CD14-positive monocyte (primary cell): Measurements from ENCODE around the gene LYL1. TPM values are rescaled to one million over a fixed set of nuclear protein-coding genes. Genes with fewer than 3 reads are reported as not detected.

Experiments
- DNase-seq, 3 donors: peaks; one replicate each; pipeline ENCODE4 v3.0.0-alpha.2; 2011 to 2022
- H2AFZ ChIP-seq: 2 replicates; pipeline ENCODE4 v1.6.0; 2012; ENCODE audit warnings: mild to moderate bottlenecking, low read depth, low read length, inconsistent platforms; ENCODE audit not compliant: insufficient read depth, poor library complexity, severe bottlenecking
- H3K27ac ChIP-seq, 2 donors: 1 replicate in 1 of 2; 2 replicates in 1 of 2; pipeline ENCODE4 v1.5.1; 2012 to 2013; ENCODE audit warnings: low read length in 2 of 2, control low read depth in 1 of 2, inconsistent platforms in 1 of 2, low read depth in 1 of 2, mild to moderate bottlenecking in 1 of 2
- H3K27me3 ChIP-seq, 2 donors: one replicate each; pipeline versions ENCODE4 v1.6.0 to v1.6.1; 2011 to 2013; ENCODE audit warnings: low read length in 2 of 2; ENCODE audit not compliant: control insufficient read depth in 2 of 2, insufficient read depth in 2 of 2
- H3K36me3 ChIP-seq, 2 donors: replicated peaks in 1 of 2; 1 replicate in 1 of 2; 2 replicates in 1 of 2; pipeline versions ENCODE4 v1.5.1 to v1.6.1; 2012 to 2013; ENCODE audit warnings: low read length in 2 of 2, control low read depth in 1 of 2, inconsistent platforms in 1 of 2, mild to moderate bottlenecking in 1 of 2; ENCODE audit not compliant: insufficient read depth in 2 of 2, control insufficient read depth in 1 of 2
- H3K4me1 ChIP-seq, 2 donors: 1 replicate in 1 of 2; 2 replicates in 1 of 2; pipeline versions ENCODE4 v1.5.1 to v1.6.1; 2012 to 2013; ENCODE audit warnings: low read length in 2 of 2, control low read depth in 1 of 2, inconsistent platforms in 1 of 2, mild to moderate bottlenecking in 1 of 2, moderate library complexity in 1 of 2; ENCODE audit not compliant: insufficient read depth in 2 of 2, control insufficient read depth in 1 of 2
- H3K4me2 ChIP-seq: replicated peaks from 2 replicates; pipeline ENCODE3; 2012; ENCODE audit warnings: low read length, moderate library complexity, mild to moderate bottlenecking; ENCODE audit not compliant: poor library complexity, severe bottlenecking; ENCODE audit errors: extremely low read depth
- H3K4me3 ChIP-seq, 3 experiments: fragments of 200-600 bp in 1 of 3; sonication (generic) in 1 of 3; replicated peaks in 1 of 3; 1 replicate in 2 of 3; 2 replicates in 1 of 3; pipeline ENCODE4 v1.5.1; 2011 to 2013; ENCODE audit warnings: low read length in 3 of 3, mild to moderate bottlenecking in 3 of 3, control low read depth in 2 of 3, low read depth in 2 of 3, inconsistent platforms in 1 of 3, moderate library complexity in 1 of 3
- H3K79me2 ChIP-seq: 2 replicates; pipeline ENCODE4 v1.6.0; 2012; ENCODE audit warnings: mild to moderate bottlenecking, control low read depth, inconsistent platforms, low read length, moderate library complexity; ENCODE audit not compliant: insufficient read depth
- H3K9ac ChIP-seq: 2 replicates; pipeline ENCODE4 v1.6.0; 2017; ENCODE audit warnings: low read length, mild to moderate bottlenecking; ENCODE audit not compliant: insufficient read depth, poor library complexity, severe bottlenecking
- H3K9me3 ChIP-seq, 2 donors: replicated peaks in 1 of 2; 1 replicate in 1 of 2; 2 replicates in 1 of 2; pipeline versions ENCODE4 v1.5.1 to v1.6.1; 2012 to 2013; ENCODE audit warnings: low read length in 2 of 2, control low read depth in 1 of 2; ENCODE audit not compliant: control insufficient read depth in 1 of 2, insufficient read depth in 1 of 2
- H4K20me1 ChIP-seq: 2 replicates; pipeline ENCODE4 v1.6.0; 2012; ENCODE audit warnings: mild to moderate bottlenecking, low read length, control low read depth, moderate library complexity; ENCODE audit not compliant: insufficient read depth
- H3K27ac Mint-ChIP-seq, 7 donors: one replicate each; pipeline ENCODE4 v1.8.0; 2020; ENCODE audit warnings: mild to moderate bottlenecking in 7 of 7, mixed read lengths in 7 of 7, moderate library complexity in 6 of 7, inconsistent platforms in 2 of 7
- H3K27me3 Mint-ChIP-seq, 3 donors: one replicate each; pipeline ENCODE4 v1.8.0; 2021 to 2022; ENCODE audit warnings: low read depth in 3 of 3, mild to moderate bottlenecking in 3 of 3, mixed read lengths in 3 of 3, moderate library complexity in 3 of 3, inconsistent platforms in 1 of 3
- H3K36me3 Mint-ChIP-seq, 2 donors: one replicate each; pipeline ENCODE4 v1.8.0; 2020; ENCODE audit warnings: mixed read lengths in 2 of 2, inconsistent platforms in 1 of 2, mild to moderate bottlenecking in 1 of 2
- H3K4me1 Mint-ChIP-seq: one replicate; pipeline ENCODE4 v1.8.0; 2020; ENCODE audit warnings: mild to moderate bottlenecking, mixed read lengths
- H3K4me3 Mint-ChIP-seq, 2 donors: one replicate each; pipeline ENCODE4 v1.8.0; 2020; ENCODE audit warnings: mild to moderate bottlenecking in 2 of 2, mixed read lengths in 2 of 2, moderate library complexity in 1 of 2
- H3K9me3 Mint-ChIP-seq, 7 donors: one replicate each; pipeline ENCODE4 v1.8.0; 2020 to 2022; ENCODE audit warnings: mixed read lengths in 7 of 7, mild to moderate bottlenecking in 6 of 7, moderate library complexity in 6 of 7, inconsistent platforms in 2 of 7
- WGBS: methylation state at CpG from one replicate; pipeline ENCODE4 v1.1.5; 2013; ENCODE audit warnings: missing lambda C conversion rate; ENCODE audit not compliant: insufficient coverage; 5-methylcytosine and 5-hydroxymethylcytosine counted together
- intact Hi-C, 2 donors: fragments of 100-400 bp; cut with micrococcal nuclease; formaldehyde crosslinking; loops; one replicate each; pipeline versions ENCODE4 v1.15.0 to v1.15.1; 2023
- polyA plus RNA-seq, 3 donors: library from polyadenylated mRNA; depleted of rRNA in 1 of 3; unstranded in 2 of 3; stranded (reverse) in 1 of 3; fragments of 300-500 nt in 2 of 3; fragments of >200 nt in 1 of 3; fragmentation: Illumina TruSeq in 2 of 3; gene quantifications; 1 replicate in 2 of 3; 2 replicates in 1 of 3; pipeline ENCODE4 v1.2.3, GENCODE V29; 2012 to 2021
- TF ChIP-seq, protein P1 (sequence below): fragments of 200-600 bp; IDR thresholded peaks from one replicate; pipeline ENCODE4 v1.8.0; 2022; ENCODE audit warnings: antibody characterized with exemption, mild to moderate bottlenecking

LYL1 gene
- polyA plus RNA-seq, 3 donors, result 35.7 to 51.1 (median 37.1) TPM

DNA sequence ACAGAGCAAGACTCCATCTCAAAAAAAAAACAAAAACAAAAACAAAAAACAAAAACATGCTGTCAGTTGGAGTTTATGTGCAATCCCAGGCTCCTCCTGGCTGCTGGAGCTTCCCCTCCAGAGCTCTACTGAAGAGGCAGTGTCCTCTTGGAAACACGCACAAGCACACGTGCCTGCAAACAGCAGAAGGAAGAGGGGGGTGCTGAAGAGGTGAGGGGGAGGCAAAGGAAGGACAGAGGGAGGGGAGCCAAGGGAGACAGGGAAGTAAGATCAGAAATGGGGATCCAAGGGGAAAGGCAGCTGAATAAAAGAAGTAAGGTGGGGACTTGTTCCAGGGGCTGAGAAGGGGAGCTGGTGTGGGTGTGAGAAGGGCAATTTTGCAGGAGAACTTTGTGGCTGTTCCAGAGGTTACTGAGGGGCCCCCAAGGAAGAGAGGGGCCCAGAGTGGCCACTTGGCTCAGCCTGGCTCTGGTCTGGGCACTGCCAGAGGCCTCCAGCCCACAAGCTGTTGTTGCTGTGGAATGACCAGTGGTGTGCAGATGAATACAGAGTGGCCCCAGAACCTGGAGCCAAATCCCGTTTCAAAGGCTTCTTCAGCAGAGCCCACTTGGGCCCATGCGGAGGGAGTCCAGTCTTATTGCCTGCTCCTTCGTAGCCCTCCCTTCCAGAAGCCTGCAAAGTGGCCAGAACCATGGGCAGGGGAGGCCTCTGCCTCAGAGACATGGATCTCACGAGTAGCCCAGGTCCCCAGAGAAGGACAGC, 34.4 kb downstream of the LYL1 start:
- no peaks in the 10 kb centered on the region for H4K20me1 ChIP-seq
- no peak overlapping the region for H3K27ac ChIP-seq
- no peak overlapping the region for H3K9ac ChIP-seq
- intact Hi-C loops, result no loop called here
- no peaks in the 10 kb centered on the region for H3K27me3 ChIP-seq
- no peaks in the 10 kb centered on the region for H3K79me2 ChIP-seq
- H3K9me3 ChIP-seq, result no peaks in the 10 kb centered on the region
- Mint-ChIP-seq H3K36me3 (no peaks in the 10 kb centered on the region), H3K4me3 (no peak overlapping the region), H3K9me3 (no peaks in the 10 kb centered on the region), H3K27ac (no peak overlapping the region), H3K4me1 (peaks cover 2% of the 10 kb centered on the region), H3K27me3 (peaks cover 2 to 4% (median 2%) of the 10 kb centered on the region in 3 donors)
- TF ChIP-seq, protein P1, sequence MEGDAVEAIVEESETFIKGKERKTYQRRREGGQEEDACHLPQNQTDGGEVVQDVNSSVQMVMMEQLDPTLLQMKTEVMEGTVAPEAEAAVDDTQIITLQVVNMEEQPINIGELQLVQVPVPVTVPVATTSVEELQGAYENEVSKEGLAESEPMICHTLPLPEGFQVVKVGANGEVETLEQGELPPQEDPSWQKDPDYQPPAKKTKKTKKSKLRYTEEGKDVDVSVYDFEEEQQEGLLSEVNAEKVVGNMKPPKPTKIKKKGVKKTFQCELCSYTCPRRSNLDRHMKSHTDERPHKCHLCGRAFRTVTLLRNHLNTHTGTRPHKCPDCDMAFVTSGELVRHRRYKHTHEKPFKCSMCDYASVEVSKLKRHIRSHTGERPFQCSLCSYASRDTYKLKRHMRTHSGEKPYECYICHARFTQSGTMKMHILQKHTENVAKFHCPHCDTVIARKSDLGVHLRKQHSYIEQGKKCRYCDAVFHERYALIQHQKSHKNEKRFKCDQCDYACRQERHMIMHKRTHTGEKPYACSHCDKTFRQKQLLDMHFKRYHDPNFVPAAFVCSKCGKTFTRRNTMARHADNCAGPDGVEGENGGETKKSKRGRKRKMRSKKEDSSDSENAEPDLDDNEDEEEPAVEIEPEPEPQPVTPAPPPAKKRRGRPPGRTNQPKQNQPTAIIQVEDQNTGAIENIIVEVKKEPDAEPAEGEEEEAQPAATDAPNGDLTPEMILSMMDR, result no peak
- DNase-seq, result no peak
- no peak overlapping the region for H2AFZ ChIP-seq
- no peaks in the 10 kb centered on the region for H3K36me3 ChIP-seq
- WGBS, result 75% methylated on average over 6 of the region's 6 CpGs
- no peak overlapping the region for H3K4me3 ChIP-seq
- H3K4me1 ChIP-seq, result no peaks in the 10 kb centered on the region
- H3K4me2 ChIP-seq, result no peak overlapping the region

DNA sequence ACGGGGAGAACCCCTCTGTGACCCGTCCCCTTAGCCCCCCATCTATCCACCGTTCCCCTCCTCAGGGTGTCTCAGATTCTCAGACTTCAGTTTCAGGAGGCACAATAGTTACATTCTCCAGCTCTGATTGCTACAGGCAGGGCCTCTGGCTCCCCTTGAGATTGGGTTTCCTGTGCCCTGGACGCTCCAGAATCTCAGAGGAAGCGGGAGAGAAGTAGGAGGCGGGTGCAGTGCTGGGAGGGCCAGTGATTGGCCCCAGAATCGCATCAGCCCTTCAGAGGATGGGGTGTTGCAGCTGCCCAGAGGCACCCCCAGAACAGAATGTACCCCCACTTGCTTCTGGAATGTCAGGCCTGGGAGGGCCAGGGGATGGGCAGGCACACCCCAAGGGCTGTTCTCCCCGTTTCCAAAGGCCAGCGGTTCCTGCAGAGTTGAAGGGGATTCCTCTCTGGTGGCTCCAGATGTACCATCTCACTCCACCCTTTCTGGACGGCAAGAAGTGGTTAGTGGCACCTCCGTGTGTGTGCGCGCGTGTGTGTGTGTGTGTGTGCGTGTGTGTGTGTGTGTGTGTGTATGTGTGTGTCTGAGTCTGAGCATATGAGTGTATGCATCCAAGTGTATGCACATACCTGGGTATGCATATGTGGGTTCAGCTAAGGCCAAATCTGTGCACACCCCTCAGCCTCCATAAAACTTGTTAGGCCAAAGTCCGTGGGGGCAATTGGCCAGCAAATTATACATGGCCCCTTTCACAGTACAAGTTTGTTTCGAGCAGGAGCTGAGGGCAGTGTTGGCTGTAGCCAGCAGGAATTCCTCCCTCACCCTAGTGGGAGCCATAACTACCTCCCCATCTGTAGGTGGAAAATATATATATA, 35.5 kb downstream of the LYL1 start:
- H3K4me1 Mint-ChIP-seq, result peaks cover 2% of the 10 kb centered on the region
- no peak for DNase-seq
- no peak overlapping the region for H3K4me2 ChIP-seq
- H3K4me3 ChIP-seq, result no peak overlapping the region
- no peak overlapping the region for H3K9ac ChIP-seq
- peaks cover 0 to 3% of the 10 kb centered on the region in 2 donors for H3K27me3 ChIP-seq
- H3K9me3 ChIP-seq, result no peaks in the 10 kb centered on the region
- H3K4me1 ChIP-seq, result no peaks in the 10 kb centered on the region
- H3K36me3 ChIP-seq, result no peaks in the 10 kb centered on the region
- H3K9me3 Mint-ChIP-seq, result peaks cover 0 to 1% (median 0%) of the 10 kb centered on the region in 7 donors
- no peaks in the 10 kb centered on the region for H4K20me1 ChIP-seq
- no peak overlapping the region for H2AFZ ChIP-seq
- no peaks in the 10 kb centered on the region for H3K36me3 Mint-ChIP-seq
- H3K27ac ChIP-seq, result no peak overlapping the region
- H3K79me2 ChIP-seq, result no peaks in the 10 kb centered on the region
- WGBS, result 75% methylated on average over 7 of the region's 17 CpGs
- H3K27me3 Mint-ChIP-seq, result peaks cover 2 to 6% (median 2%) of the 10 kb centered on the region in 3 donors
- TF ChIP-seq, protein P1, result no peak
- H3K4me3 Mint-ChIP-seq, result no peak overlapping the region
- peak overlapping the region in 1 of 7 donors; percentile 52 for H3K27ac Mint-ChIP-seq
- intact Hi-C loops, result no loop called here
